Left ventricle myocardium superior (tissue), 1 donor: ENCODE results near the gene GPR15. TPM values are rescaled to one million over a fixed set of nuclear protein-coding genes. Genes with fewer than 3 reads are reported as not detected.

Experiments used
- ATAC-seq: fragments of 200-7000 bp; cut with Tn5 transposase; one replicate; pipeline ENCODE4 v1.9.1; 2020; ENCODE audit warnings: mild to moderate bottlenecking, moderate library complexity
- DNase-seq: peaks from one replicate; pipeline ENCODE4 v3.0.0-alpha.2; 2020
- intact Hi-C: fragments of 100-400 bp; cut with micrococcal nuclease; formaldehyde crosslinking; loops from one replicate; pipeline ENCODE4 v1.11.0; 2022
- total RNA-seq: library from RNA; stranded (reverse); fragmentation: NEBNext Ultra II Directional; extraction: Animal tissue kit (Norgen Biotek cat#: 25700); gene quantifications from one replicate; pipeline ENCODE4 v1.2.1, GENCODE V29; 2021
- donor health status: DM: no; HTN: yes; CAD: no; lungs with severe emphysema.

Gene GPR15
- total RNA-seq, 1 donor from 2014 or later, result not detected

DNA sequence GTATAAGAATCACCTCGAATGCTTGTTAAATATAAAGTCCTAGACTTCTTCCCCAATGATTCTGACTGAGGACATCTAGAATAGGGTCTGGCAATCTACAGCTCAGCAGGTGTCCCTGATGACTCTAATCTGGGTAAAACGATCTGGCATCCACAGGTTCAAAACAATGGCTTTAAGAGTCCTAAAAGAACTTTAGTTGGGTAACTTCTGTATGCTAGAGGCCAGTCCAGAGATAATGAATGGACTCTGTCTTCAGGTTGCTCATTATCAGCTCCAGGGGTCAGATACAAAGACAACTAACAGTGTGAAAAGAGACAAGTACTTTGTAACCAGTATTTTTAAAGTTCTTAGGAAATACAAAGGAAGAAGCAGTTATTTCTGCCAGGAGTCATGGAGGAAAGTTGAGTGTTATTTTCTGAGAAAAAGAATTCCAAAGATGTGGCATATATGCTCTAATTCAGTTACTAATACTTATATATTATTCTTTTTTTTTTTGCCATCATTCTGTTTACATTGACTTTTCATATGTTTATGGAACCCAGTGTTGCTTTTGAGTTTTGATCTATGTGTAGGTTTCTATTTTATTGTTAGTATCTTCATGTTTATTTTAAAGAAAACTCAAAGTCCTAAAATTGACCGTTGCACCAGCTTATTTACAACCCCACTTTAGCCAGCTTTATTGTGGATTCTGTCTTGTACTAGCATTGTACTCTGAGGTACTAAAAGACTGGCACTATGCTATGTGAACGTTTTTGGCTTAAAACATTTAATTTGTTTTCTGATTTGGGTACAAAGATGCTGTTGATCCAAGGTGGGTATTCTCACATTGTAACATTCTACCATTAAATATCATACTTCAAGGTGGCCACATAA lies 3.1 kb upstream of the GPR15 start:
- ATAC-seq (no peak), DNase-seq (no peak)
- intact Hi-C loops, result no loop called here

DNA sequence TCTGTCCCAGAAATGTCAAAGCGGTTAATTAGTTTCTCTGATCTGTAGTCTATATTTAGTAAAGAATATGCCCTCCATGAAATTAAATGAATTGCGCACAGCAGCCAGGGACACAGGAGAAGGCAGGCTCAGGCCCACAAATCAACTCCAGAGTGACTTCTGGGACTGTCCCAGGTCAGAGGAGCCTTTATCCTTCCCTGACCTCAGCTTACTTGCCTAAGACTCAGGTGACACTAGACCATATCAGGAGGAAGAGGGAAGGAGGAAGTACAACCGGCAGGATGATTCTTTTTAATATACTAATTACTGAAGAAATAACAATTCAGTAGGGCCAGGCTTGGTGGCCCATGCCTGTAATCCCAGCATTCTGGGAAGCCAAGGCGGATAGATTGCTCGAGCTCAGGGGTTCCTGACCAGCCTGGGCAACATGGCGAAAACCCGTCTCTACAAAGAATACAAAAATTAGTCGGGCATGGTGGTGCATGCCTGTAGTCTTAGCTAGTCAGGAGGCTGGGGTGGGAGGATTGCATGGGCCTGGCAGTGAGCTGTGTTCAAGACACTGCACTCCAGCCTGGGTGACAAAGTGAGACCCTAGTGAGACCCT lies 1.8 kb upstream of the GPR15 start:
- DNase-seq (no peak), ATAC-seq (no peak)
- intact Hi-C loops, result no loop called here

DNA sequence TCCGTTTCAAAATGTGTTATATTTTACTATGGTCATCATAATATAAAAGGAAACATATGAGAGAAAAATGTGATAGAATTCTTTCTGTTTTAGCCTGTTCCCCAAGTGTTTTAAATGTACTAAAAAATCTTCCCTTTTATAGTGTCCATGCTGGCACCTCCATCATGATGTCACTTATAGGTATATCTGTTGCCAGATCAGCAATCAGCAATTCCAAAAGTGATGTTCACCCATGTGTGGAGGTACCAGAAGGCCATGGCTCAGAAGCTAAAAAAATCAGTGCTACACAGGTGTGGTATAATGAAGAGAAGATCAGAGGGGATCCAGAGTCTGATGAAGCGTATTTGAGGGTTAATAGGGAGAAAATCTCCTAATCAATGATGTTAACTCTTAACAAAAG lies 1.1 kb upstream of the GPR15 start:
- intact Hi-C loops, result no loop called here
- no peak for ATAC-seq
- DNase-seq, result no peak

DNA sequence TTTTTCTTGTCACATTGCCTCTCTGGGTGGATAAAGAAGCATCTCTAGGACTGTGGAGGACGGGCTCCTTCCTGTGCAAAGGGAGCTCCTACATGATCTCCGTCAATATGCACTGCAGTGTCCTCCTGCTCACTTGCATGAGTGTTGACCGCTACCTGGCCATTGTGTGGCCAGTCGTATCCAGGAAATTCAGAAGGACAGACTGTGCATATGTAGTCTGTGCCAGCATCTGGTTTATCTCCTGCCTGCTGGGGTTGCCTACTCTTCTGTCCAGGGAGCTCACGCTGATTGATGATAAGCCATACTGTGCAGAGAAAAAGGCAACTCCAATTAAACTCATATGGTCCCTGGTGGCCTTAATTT lies 478 bp downstream of the GPR15 start:
- ATAC-seq, result no peak
- intact Hi-C loops, result no loop called here

DNA sequence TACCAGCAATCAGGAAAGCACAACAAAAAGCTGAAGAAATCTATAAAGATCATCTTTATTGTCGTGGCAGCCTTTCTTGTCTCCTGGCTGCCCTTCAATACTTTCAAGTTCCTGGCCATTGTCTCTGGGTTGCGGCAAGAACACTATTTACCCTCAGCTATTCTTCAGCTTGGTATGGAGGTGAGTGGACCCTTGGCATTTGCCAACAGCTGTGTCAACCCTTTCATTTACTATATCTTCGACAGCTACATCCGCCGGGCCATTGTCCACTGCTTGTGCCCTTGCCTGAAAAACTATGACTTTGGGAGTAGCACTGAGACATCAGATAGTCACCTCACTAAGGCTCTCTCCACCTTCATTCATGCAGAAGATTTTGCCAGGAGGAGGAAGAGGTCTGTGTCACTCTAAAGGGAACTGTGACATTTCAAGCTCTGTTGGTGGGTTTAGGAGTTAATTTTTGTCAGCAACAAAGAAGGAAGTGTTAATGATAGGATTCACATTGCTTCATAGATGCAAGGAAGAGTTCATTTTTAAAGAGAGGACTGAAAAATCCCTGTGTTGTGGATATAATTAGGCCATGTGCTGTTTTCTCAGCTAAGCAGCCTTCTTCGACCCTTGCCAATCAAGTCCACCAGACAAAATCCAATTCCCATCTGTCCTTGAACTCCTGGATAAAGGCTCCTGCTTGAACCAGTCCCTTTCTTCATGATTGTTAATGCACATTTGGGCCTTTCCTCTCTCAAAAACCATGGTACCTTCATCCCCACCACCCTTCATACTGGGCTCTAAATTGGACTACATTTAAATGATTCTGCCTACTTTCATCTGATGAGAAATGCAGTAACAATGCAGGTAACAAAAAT lies 1.2 kb downstream of the GPR15 start:
- ATAC-seq (no peak), DNase-seq (no peak)
- intact Hi-C loops, result no loop called here

More for the DNA sequence above, 478 bp downstream of the GPR15 start:
- no peak for DNase-seq

DNA sequence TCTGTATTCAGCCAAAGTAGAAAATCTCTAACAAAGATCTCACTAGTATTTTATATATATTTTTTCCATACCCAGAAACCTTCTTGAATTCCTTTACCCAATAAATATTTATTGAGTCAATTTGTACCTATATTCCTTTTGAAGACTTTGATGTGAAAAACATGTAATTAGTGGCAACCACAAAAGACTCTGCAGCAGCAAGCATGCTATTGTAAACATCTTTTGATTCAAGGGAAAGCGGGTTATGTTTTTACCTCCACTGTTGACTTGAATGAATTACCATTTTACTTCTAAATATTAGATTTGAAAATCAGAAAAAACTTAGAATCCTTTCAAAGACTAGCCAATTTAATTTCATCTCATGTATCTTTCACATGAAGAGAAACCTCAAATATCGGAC lies 2.4 kb downstream of the GPR15 start:
- intact Hi-C loops, result no loop called here
- no peak for DNase-seq
- ATAC-seq, result no peak

DNA sequence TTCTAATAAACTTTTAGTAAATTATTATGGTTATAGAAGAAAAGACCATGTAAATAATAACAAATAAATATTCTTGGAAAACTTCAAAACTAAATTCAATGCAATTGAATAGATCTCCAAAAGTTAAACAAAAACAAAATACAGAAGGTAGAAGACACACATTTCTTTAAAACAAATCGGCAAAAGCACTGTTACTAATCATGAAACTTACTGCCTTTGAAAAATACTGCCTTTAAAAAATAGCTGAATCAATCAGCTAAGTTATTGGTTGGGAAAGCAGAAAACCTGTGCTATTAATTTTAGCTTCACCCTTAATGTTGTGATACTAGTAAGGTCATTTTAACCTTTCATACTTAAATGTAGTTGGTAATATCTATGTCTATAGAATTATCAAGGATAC lies 3.0 kb downstream of the GPR15 start:
- DNase-seq, result no peak
- no peak for ATAC-seq
- intact Hi-C loops, result no loop called here

DNA sequence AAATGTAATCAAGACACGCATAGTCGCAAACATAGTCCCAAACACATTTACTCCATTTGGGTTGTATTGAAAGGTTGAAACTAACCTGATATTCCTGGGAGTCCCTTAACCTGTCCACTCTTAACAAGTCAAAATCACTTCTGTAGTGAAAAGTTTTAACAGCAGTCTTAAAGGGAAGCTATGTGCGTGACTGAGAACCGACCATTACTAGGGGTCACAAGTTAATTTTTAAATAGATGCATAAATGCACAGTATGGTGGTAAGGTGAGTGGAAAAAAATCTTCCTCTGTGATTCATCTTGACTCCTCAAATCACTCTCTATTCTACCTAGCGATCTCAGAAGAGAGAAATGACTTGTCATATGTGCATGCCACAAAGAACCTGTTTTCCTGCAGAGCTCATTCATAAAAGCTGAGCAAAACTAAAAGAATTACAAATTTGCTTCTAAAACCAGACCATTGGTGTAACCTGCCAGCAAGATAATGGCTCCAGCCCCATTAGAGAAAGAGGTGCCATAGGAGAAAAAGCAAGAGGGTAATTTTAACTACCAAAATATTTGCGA lies 4.8 kb downstream of the GPR15 start:
- DNase-seq, result no peak
- no peak for ATAC-seq
- intact Hi-C loops, result no loop called here

DNA sequence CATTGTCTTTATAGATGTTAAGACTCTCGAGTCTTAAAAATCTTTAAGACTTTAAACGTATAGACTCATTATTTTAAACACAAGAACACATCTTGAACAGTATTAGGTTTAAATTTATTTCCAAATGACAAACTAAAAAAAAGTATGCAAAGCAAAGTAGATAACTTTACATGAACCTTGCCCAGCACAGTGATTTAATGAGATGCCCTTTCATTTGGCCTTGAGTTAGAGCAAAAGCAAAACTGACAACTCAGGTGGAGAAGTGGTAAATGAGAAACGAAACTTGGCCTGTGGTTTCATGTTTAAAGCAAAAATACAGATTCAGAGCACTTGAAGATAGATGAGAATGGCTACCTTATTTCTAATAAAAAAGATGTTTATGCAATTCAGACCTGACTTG lies 8.6 kb downstream of the GPR15 start:
- intact Hi-C loops, result no loop called here
- no peak for DNase-seq

DNA sequence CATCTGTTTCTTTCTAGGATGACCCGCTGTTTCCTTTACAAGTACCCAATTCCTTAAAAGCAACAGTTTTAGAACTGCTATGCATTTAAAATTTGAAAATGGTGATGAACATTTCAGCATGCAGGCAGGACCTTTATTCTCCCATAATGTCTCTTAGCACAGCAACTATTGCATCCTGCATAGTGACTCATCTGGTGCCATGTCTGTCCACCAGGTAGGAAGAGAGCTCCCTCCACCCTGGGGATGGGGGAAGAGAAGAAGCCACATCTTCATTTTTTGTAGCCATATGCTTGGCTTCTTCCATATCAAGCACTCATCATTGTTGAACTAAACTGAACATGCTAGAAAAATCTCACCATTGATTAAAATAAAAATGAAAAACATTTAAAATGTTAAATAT lies 9.9 kb downstream of the GPR15 start:
- DNase-seq (no peak), ATAC-seq (no peak)
- intact Hi-C loops, result no loop called here

More for the DNA sequence above, 8.6 kb downstream of the GPR15 start:
- no peak for ATAC-seq

DNA sequence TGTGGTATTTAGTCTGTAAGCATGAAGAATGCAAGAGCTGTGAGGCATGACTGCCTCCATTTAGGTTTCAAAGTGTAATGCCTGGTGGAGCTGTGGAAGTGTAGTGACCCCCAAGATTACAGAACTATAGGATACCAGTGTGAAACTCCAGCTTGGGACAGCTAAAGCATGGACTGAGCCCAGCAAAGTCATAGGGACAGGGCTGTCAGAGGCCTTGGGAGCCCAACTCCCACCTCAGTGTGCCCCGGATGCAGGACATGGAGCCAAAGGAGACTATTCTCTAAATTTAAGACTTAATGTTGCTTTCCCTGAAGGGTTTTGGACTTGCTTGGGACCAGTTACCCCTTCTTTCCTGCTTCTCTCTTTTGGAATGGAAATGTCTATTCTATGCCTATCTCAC lies 10.8 kb downstream of the GPR15 start:
- intact Hi-C loops, result no loop called here
- ATAC-seq (no peak), DNase-seq (no peak)

DNA sequence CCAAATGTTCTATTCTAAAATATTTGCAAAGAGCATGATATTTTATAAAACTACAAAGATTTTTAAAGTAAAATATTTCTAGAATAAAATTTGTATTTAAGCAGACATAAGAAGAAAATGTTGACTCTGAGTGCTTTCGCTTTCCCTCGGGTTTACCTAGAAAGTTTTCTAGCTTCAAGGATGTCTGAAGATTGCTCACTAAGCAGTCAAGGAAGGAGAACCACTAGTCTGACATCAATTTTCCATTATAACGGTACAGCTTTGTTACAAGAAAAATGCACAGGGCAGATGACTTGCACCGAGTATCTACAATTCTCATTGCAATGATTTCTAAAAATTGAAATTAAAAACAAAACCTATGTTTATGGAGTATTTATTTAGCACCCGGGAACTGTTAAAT lies 14.2 kb downstream of the GPR15 start:
- DNase-seq (no peak), ATAC-seq (no peak)
- intact Hi-C loops, result no loop called here

DNA sequence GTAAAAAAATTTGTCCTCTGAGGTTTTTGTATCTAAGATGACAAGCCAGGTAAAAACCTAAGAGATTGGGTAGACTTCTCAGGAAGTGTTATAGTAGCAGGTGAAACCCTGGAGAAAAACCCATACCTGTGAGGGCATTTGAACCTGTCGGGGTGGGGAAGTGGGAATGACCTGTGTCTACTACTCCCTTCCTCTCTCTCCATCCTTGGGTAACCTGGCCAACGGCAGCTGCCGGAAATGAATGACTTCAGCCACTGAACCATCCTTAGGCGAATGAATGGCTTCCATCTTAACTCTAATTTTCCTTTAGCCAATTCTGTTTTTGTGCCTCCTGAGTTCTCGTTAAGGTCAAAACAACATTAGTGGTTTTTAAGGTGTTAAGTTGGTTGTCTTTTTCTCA lies 16.8 kb downstream of the GPR15 start:
- ATAC-seq (no peak), DNase-seq (no peak)
- intact Hi-C loops, result no loop called here

DNA sequence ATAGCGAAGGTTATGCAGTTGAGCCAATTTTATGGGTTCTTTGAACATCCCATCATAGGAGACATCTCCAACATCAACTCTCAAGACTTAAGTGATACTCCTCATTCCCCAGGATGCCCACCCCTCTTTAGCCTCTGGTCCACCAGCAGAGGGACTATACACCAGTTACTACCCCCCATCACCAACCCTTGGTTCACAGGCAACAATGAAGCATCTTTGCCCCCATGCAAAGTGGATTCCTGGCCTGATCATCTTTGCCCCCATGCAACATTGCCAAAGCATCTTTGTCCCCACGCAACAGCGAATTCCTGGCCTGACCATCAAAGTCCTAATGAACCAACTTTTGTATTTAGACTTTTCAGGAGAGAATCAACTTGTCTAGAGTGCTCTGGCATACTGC lies 19.1 kb downstream of the GPR15 start:
- ATAC-seq, result no peak
- no peak for DNase-seq
- intact Hi-C loops, result no loop called here

DNA sequence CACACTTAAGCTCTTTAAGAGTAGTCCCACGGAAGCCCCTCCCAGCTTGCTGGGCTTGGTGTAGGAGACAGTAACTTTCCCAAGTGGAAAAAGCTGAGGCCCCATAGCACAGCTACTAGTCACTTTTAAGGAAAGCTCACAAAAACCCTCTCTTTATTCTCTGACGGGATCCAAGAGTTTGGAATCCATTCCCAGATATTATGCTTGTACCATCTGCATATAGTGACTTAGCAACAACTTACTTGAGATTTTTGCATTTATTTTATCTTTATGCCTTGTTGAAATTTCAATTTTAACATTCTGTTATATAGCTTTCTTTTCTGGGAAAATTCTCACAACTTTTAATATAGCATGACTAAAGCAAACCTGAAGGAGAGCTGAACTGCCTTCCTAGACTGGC lies 19.5 kb downstream of the GPR15 start:
- intact Hi-C loops, result no loop called here
- DNase-seq (no peak), ATAC-seq (no peak)

DNA sequence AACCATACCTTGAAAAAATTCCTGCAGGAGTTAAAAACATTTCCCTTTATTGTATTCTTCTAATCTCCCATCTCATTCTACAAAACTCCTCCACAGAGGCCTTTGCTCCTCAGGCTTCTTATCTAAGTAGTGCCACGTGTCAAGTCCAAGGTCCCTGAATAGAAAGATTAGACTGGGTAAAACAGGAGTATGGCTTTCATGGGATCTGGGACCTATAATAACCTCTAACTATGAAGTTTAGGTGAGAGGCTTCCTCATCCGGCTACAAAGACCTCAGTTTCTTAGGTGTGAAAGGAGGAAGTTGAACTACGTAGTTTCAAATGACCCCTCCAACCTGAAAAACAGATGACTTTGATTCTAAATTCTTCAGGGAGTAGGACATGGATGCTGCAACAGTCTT lies 20.0 kb downstream of the GPR15 start:
- DNase-seq (no peak), ATAC-seq (no peak)
- intact Hi-C loops, result no loop called here

DNA sequence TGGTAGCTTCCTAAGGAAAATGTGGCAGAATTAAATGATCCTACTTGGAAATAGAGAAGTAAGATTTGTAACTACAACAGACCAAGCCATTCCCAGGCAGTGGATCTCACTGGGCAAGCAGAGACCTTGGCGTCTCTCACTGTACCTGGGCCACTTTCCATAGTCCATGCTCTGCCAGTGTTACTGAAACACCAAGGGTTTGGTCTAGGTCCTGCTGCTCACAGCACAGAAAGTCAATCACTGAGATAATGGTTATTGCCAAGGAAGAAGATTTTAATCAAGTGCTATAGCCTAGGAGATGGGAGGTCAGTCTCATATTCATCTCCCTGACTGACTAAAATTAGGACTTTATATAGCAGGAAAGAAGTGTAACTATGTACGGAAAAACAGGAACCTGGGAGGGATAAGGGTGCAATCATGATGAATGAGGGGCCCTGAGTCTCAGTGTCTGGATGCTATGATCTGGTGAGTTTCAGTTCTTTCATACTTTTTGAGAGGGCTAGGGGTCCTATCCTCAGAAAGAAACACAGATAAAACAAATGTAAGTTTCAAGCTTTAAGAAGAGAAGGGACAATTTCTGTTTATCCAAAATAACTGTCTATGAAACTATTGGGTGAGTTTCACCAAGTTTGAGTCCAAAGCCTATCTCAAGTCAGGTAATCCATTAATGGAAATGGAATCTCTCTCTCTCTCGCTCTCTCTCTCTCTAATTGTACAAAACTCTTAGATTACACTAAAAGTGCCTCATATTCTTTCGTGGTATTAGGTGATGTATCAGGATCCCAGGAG lies 20.6 kb downstream of the GPR15 start:
- ATAC-seq (no peak), DNase-seq (no peak)
- intact Hi-C loops, result no loop called here

DNA sequence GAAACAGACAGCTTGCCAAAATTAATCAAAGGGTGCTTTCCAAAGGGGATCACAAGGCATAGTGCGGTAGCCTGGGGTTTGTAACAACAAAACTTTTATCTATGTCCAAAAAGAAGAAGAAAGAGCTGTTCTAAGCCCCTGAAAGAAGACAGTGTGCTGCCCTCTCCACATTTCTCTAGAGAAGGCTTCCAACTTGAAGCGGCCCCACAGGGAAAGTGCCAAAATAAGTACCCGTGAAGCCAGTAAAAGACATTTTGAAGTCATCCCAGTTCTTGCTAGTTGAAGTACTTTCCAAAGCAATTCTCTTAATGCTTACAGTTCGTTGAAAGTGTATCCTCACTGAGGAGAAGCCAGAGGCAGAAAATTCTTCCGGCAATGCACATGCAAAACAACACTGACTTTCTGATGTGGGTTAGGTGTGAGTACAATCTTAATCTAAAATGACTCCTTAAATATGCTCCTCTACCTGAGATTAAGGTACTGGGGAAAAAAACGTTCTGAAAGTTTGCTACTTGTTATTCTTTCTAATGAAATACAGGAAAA lies 21.3 kb downstream of the GPR15 start:
- no peak for DNase-seq
- no peak for ATAC-seq
- intact Hi-C loops, result no loop called here

DNA sequence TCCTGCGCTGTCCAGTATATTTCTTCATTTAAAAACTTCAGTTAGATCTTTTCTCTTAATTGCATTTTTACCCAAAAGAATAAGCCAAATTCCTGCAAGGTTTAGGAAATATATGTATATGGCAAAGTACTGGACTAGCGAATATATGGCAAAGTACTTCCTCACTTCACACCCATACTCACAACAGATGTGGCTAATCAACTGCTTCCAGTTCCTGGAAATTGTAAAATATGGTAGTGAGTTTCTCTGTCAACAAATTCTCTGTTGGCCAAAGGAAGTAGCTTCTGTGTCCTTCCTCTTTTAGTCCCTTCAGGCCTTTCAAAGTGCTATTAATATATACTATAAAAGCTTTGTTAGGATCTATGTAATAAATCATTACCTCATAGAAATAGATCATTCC lies 22.0 kb downstream of the GPR15 start:
- DNase-seq, result no peak
- peak; percentile 24 for ATAC-seq
- intact Hi-C loops, result no loop called here
